Activated CD4-positive, alpha-beta memory T cell treated with anti-CD3 and anti-CD28 coated beads for 36 hours (primary cell): ENCODE measurements around the gene PRELID1. TPM values are rescaled to one million over a fixed set of nuclear protein-coding genes. Genes with fewer than 3 reads are reported as not detected.

ENCODE experiments used
- CTCF ChIA-PET: fragments of 350-600 bp; sonication (Branson Sonifier 250); formaldehyde crosslinking; loops from one replicate; lab custom pipeline; 2021; ENCODE audit warnings: antibody characterized with exemption, inconsistent platforms; lab: Charles Lee
- POLR2A ChIA-PET: fragments of 350-600 bp; sonication (Branson Sonifier 250); formaldehyde crosslinking; loops from one replicate; lab custom pipeline; 2021; ENCODE audit warnings: antibody characterized with exemption; lab: Charles Lee
- DNase-seq: peaks from one replicate; pipeline ENCODE4 v3.0.0-alpha.2; 2020
- H3K27ac Mint-ChIP-seq: one replicate; pipeline ENCODE4 v1.8.0; 2021; ENCODE audit warnings: mixed read lengths
- H3K27me3 Mint-ChIP-seq: one replicate; pipeline ENCODE4 v1.8.0; 2021; ENCODE audit warnings: mixed read lengths
- H3K36me3 Mint-ChIP-seq: one replicate; pipeline ENCODE4 v1.8.0; 2021; ENCODE audit warnings: mixed read lengths
- H3K4me1 Mint-ChIP-seq: one replicate; pipeline ENCODE4 v1.8.0; 2021; ENCODE audit warnings: low read depth, mixed read lengths
- H3K4me3 Mint-ChIP-seq: one replicate; pipeline ENCODE4 v1.8.0; 2021; ENCODE audit warnings: mild to moderate bottlenecking, mixed read lengths
- H3K9me3 Mint-ChIP-seq: one replicate; pipeline ENCODE4 v1.8.0; 2021; ENCODE audit warnings: mixed read lengths
- intact Hi-C: fragments of 100-400 bp; cut with micrococcal nuclease; formaldehyde crosslinking; loops from one replicate; pipeline ENCODE4 v1.15.1; 2023
- total RNA-seq, 2 experiments: library from RNA; stranded (reverse); gene quantifications; one replicate each; pipeline ENCODE4 v1.2.3, GENCODE V29; 2021

The PRELID1 gene
- total RNA-seq, 2 experiments from 2014 or later, result 247 to 248 TPM

DNA sequence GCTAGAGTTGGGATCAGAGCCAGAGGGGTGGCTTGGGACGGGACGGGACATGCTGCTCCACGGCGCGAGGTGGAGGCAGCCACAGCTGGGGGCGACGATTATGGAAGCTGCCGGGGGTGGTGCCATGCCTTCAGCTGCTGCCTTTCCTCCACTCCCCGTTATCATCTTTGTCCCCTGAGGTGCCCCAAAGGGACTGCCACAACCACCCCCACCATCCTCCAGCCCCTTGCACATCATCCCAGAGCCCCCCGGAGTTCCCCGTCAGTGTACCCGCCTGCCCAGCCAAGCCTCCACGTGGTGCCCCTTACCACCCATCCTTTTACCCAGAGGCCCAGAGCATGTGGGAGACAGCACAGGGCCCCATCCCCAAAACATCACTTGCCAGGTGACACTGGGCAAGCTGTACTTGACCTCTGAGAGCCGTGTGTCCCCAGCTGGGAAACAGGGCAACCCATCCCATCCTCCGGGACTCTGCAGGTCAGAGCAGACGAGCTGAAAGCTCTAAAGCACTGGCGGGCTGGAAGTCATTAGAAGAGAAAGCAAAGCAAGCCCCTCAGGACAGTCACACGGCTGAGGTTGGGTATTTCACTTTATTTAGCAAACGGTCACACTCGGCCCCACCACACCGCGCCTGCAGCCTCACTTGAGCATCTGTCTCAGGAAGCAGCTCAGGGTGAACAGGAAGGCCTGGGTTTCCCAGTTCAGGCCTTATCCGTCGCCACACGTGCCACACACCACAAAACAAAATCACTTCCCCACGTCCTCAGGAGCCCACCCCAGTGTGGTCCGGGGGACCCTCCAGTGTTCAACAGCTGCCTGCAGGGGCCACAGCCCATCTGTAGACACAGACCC lies 27.6 kb downstream of the PRELID1 start:
- no peak overlapping the region for H3K4me3 Mint-ChIP-seq
- peaks cover 32% of the 10 kb centered on the region for H3K36me3 Mint-ChIP-seq

DNA sequence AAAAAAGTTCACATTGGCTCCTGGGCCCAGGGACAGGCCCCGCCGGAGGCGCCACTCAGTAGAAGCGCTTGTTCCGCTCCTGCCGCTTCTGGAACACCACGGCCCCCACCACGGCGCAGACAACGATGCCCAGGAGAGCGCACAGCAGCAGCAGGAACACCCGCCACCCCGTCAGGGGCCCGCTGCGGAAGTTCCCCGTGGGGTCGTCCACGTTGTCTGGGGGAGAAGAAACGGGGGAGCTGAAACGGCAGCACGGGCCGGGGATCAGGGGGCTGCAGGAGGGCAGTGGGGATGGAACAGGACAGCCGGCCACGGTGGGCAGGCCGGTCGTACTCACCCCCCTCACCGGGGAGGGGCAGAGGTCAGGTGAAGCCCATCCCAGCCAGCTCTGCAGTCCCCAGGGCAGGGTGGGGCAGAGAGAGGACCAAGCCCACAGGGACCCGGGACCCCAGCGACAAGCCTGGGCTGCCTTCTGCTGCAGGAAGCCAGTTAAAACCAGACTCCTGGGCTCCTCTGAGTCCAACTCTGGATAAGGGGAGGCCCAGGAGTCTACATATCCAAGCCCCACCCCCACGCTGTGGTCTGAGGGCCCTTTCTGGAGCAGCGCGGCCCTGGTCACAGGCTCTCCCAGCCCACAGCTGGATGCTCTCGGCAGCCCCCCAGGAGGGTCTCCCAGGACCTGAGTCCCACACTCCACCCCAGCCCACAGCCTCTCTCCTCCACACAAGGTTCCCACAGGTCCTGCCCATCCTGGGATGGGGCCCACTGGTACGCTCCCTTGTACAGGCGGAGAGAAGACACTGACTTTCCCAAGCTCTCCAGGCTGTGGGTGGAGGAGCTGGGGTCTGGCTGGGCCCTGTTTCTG lies 28.7 kb downstream of the PRELID1 start:
- H3K36me3 Mint-ChIP-seq, result peaks cover 37% of the 10 kb centered on the region
- no peaks in the 10 kb centered on the region for H3K9me3 Mint-ChIP-seq
- no peak for DNase-seq
- POLR2A ChIA-PET, result no interaction called here
- intact Hi-C loops, result no loop called here
- H3K27ac Mint-ChIP-seq, result no peak overlapping the region
- no peaks in the 10 kb centered on the region for H3K27me3 Mint-ChIP-seq
- H3K4me3 Mint-ChIP-seq, result no peak overlapping the region
- peaks cover 4% of the 10 kb centered on the region for H3K4me1 Mint-ChIP-seq
- CTCF ChIA-PET, result no interaction called here

More for the DNA sequence above, 27.6 kb downstream of the PRELID1 start:
- no peak for DNase-seq
- H3K9me3 Mint-ChIP-seq, result no peaks in the 10 kb centered on the region
- H3K27ac Mint-ChIP-seq, result no peak overlapping the region
- POLR2A ChIA-PET, result interaction anchor here (1.4 kb wide), 1 partner anchor 12 kb away, joined by 3 read pairs; no protein-coding TSS in a partner anchor
- peaks cover 4% of the 10 kb centered on the region for H3K4me1 Mint-ChIP-seq
- intact Hi-C loops, result no loop called here
- CTCF ChIA-PET, result interaction anchor here (0.6 to 1.8 kb wide), 2 partner anchors 13 to 124 kb away, joined by 3 to 4 read pairs; no protein-coding TSS in a partner anchor
- H3K27me3 Mint-ChIP-seq, result no peaks in the 10 kb centered on the region

DNA sequence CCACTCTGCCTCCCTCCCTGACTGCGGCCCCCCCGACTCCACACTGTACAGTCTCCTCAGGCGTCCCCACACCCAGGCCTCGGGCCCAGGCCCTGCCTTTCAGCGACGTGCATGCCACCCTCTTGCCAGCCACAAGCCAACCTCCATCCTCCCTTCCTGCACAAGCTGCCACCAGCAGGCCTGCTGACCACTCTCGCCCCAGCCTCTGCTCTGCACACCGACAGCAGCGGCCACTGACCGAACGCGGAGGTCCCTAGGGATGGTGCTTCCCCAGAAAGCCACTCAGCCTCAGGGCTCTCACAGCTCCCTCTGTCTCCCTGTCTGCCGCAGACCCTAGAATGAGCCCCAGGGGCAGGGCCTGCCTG lies 29.3 kb downstream of the PRELID1 start:
- intact Hi-C loops, result no loop called here
- DNase-seq, result no peak
- Mint-ChIP-seq H3K4me3 (no peak overlapping the region), H3K27ac (no peak overlapping the region), H3K27me3 (no peaks in the 10 kb centered on the region), H3K4me1 (peaks cover 2% of the 10 kb centered on the region), H3K36me3 (peaks cover 37% of the 10 kb centered on the region), H3K9me3 (no peaks in the 10 kb centered on the region)
- ChIA-PET CTCF (no interaction called here), POLR2A (no interaction called here)

DNA sequence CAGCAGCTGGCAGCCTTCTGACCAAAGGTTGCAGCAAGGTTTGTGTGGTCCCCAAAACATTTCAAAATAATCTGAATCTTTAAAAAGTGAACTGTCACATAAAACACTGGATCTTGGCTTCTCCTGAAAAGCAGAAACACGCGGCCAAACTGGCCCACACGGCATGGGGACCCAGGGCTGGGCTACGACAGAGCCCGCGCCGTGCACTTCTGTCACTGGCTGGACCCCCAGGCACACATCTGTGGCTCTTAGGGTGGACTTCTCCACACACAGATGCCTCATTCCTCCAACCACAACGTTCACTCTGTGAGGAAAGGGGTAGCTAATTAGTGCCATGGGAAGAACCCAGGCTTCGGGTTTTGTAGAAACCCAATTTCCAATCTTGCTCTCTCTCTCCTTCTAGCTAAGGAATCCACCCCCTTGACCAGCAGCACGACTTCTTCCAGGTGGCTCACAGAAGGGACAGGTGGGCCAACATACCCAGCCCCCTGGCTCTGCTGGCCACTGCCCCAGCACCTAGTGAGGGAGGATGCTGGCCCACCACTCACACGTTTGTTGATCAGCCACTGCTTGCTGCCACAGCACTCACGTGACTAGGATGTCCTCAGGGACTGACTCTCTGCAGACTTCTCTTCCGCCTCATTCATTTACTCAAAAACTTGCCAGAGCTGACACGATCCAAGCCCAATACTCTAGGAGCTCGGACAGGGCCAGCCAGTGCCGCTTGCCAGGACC lies 30.0 kb downstream of the PRELID1 start:
- H3K27ac Mint-ChIP-seq, result no peak overlapping the region
- no peak overlapping the region for H3K4me3 Mint-ChIP-seq
- DNase-seq, result no peak
- no peaks in the 10 kb centered on the region for H3K27me3 Mint-ChIP-seq
- CTCF ChIA-PET, result interaction anchor here (1.1 to 1.5 kb wide), 2 partner anchors 13 to 49 kb away, joined by 3 read pairs; no protein-coding TSS in a partner anchor
- intact Hi-C loops, result no loop called here
- no peaks in the 10 kb centered on the region for H3K4me1 Mint-ChIP-seq
- POLR2A ChIA-PET, result no interaction called here
- H3K36me3 Mint-ChIP-seq, result peaks cover 37% of the 10 kb centered on the region
- H3K9me3 Mint-ChIP-seq, result no peaks in the 10 kb centered on the region

DNA sequence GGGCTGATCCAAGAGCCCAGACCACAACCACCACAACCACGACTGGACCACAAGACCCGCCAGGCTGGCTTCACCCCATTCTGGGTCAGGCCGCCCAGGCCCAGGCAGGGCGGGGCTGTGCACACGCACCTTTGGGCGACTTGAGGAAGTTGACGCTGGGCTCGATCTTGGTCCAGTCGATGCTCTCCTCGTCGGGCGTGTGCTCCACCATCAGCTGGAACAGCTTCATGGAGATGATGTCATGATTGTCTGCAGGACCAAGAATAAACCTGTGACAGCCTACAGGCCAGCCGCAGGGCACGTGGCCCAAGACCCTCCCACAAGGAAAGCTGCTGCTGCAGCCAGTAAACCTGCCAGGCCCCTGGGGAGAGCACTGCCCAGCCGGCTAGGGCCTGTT lies 30.6 kb downstream of the PRELID1 start:
- CTCF ChIA-PET, result interaction anchor here (1.1 to 1.5 kb wide), 2 partner anchors 12 to 49 kb away, joined by 3 read pairs; no protein-coding TSS in a partner anchor
- Mint-ChIP-seq H3K4me1 (peaks cover under 1% of the 10 kb centered on the region), H3K27ac (no peak overlapping the region)

DNA sequence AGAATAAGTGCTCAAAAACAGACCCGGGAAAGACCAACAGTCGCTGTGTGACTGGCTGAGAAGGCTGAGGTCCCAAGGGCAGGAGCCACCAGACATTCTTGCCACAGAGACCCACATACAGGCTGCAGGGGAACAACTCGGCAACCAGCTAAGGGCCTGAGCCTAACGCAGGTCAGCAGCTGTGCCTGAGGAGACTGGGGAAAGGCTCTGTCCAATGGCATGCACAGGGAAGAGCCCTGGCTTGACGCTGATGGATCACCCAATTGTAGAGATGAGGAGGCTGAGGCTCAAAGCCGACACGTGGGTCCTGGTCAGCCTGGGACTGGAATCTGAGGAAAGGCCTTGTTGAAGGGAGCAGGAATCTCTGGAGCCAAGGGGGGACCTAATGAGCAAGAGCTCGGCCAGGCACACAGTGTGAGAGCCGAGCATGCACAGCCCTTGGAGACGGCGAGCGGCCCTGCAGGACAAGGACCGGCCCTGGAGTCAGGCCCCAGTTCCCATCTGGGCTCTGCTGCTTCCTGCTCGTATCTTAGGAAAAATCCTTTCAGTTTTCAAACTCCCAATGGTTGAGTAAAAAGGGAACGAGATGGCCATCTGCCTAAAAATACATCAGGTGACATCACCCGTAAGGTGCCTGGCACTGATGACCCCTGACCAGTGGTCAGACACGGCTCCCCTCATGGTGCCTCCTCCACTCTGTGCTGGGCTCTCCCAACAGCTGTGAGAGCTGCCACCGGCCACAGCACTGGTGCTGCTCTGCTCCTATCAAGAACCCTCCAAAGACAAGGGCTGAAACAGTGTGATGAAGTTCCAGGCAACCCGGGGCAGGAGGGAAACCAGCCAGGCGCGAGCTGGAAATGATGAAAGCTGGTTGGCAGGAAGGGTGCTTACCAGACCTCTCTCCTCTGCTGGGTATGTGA lies 31.4 kb downstream of the PRELID1 start:
- ChIA-PET POLR2A (no interaction called here), CTCF (interaction anchor here (0.6 to 1.7 kb wide), 4 partner anchors 16 to 55 kb away, joined by 3 to 6 read pairs (median 3); no protein-coding TSS in a partner anchor)
- no peak overlapping the region for H3K4me3 Mint-ChIP-seq
- no peaks in the 10 kb centered on the region for H3K9me3 Mint-ChIP-seq
- no peak for DNase-seq
- H3K27ac Mint-ChIP-seq, result no peak overlapping the region
- peaks cover 41% of the 10 kb centered on the region for H3K36me3 Mint-ChIP-seq
- intact Hi-C loops, result no loop called here
- H3K4me1 Mint-ChIP-seq, result peaks cover 9% of the 10 kb centered on the region
- H3K27me3 Mint-ChIP-seq, result no peaks in the 10 kb centered on the region

More for the DNA sequence above, 30.6 kb downstream of the PRELID1 start:
- Mint-ChIP-seq H3K9me3 (no peaks in the 10 kb centered on the region), H3K36me3 (peaks cover 37% of the 10 kb centered on the region), H3K27me3 (no peaks in the 10 kb centered on the region), H3K4me3 (no peak overlapping the region)
- POLR2A ChIA-PET, result no interaction called here
- intact Hi-C loops, result no loop called here
- DNase-seq, result no peak

DNA sequence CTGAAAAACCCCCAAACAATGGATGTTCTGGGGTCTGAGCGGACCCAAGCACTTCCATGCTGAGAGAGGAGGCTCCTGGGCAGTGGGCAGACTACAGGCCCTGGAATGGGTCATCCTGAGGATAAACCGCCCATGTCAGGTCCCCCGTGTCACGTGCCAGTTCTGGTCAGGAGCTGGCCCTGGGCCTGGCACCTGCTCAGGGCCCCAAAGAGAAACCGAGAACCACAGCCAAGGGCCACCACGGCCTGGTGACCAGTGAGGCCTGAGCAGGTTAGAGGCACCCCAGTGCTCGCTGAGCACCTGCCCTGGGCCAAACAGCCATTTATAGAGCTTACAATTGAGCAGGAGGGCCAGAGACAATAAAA lies 32.1 kb downstream of the PRELID1 start:
- intact Hi-C loops, result no loop called here

DNA sequence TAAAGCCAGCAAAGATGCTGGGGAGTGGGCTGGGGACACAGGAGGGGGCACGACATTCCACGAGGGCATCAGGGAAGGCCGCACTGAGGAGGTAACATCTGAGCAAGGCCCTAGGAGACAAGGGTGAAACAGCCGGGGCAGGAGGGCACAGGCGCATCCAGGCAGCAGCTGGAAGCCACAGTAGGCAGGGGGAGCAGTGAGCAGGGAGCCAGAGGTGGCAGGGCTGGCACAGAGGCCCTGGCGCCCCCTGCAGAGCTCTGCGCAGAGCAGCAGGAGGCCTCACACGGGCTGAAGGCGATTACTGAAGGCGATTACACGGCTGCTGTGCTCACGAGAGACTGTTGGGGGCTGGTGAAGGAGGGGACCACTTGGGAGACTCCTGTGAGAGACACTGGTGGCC lies 32.5 kb downstream of the PRELID1 start:
- Mint-ChIP-seq H3K27me3 (no peaks in the 10 kb centered on the region), H3K4me3 (no peak overlapping the region), H3K9me3 (no peaks in the 10 kb centered on the region), H3K27ac (no peak overlapping the region), H3K36me3 (peaks cover 42% of the 10 kb centered on the region), H3K4me1 (peaks cover 12% of the 10 kb centered on the region)
- intact Hi-C loops, result no loop called here
- POLR2A ChIA-PET, result no interaction called here
- DNase-seq, result peak; percentile 50
- CTCF ChIA-PET, result interaction anchor here (0.5 to 1.7 kb wide), 7 partner anchors 18 to 66 kb away, joined by 3 to 6 read pairs (median 3); no protein-coding TSS in a partner anchor

More for the DNA sequence above, 32.1 kb downstream of the PRELID1 start:
- no peak overlapping the region for H3K27ac Mint-ChIP-seq
- no peak overlapping the region for H3K4me3 Mint-ChIP-seq
- DNase-seq, result no peak
- H3K9me3 Mint-ChIP-seq, result no peaks in the 10 kb centered on the region
- H3K4me1 Mint-ChIP-seq, result peaks cover 12% of the 10 kb centered on the region
- POLR2A ChIA-PET, result no interaction called here
- CTCF ChIA-PET, result interaction anchor here (0.7 to 1.7 kb wide), 5 partner anchors 17 to 66 kb away, joined by 3 to 6 read pairs (median 3); no protein-coding TSS in a partner anchor
- no peaks in the 10 kb centered on the region for H3K27me3 Mint-ChIP-seq
- peaks cover 42% of the 10 kb centered on the region for H3K36me3 Mint-ChIP-seq

DNA sequence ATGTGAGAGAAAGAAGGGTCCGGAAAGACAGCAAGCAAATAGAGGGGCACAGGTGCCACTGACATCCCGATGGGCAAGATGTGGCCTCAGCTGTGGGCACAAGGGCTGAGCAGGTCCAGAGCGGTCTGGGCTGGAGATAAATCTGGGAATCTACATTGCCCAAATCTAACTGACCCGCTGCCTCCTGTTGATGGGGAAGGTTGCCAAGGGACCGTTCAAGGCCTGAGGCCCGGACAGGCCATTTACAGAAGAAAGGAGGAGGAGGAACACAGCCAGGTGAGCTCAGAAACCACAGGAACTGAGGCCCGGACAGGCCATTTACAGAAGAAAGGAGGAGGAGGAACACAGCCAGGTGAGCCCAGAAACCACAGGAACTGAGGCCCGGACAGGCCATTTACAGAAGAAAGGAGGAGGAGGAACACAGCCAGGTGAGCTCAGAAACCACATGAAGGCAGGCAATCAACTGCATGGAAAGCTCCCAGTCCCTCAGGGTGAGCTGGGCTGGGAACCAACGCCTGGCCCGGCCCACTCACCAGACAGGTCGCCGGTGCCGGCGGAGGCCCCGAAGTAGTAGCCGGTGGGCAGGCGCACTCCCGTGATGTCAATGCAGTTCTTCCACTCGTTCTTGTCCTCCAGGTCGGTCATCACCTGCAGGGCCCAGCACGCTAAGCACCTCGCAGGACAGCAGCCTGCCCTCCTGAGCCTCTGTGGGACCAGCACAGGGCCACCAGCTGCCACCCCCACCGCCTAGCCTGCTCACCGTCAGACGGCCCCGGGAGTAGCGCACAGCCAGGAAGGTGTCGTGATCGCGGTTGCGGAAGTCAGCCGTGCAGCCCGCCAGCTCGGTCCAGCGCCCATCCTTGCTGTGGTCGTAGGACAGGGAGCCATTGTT lies 33.2 kb downstream of the PRELID1 start:
- intact Hi-C loops, result no loop called here
- Mint-ChIP-seq H3K9me3 (no peaks in the 10 kb centered on the region), H3K4me3 (no peak overlapping the region), H3K27me3 (no peaks in the 10 kb centered on the region), H3K27ac (no peak overlapping the region), H3K4me1 (peaks cover 12% of the 10 kb centered on the region), H3K36me3 (peaks cover 48% of the 10 kb centered on the region)
- DNase-seq, result no peak
- CTCF ChIA-PET, result interaction anchor here (0.5 to 1.7 kb wide), 5 partner anchors 20 to 65 kb away, joined by 3 to 6 read pairs (median 3); no protein-coding TSS in a partner anchor
- POLR2A ChIA-PET, result no interaction called here
